Measurements from ENCODE around the gene YPEL5. TPM values are rescaled to one million over a fixed set of nuclear protein-coding genes. Genes with fewer than 3 reads are reported as not detected.

Gene YPEL5
- total RNA-seq, 1 experiment from 2014 or later, result 66.4 TPM

DNA sequence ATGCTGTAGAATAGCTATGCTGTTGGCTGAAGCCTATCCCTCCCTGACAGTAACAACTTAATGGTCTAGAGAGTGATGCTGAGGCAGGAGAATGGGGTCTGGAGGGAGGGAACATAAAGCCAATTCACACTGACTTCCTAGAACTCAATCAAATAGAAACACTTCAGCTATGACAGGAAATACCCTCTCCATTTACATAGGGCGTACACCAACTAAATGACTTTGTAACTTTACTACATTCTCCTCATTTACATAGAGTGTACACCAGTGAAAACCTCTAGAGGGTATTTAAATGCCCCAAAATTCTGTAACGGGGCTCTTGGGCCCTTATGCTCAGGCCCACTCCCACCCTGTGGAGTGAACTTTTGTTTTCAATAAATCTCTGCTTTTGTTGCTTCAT, 41.5 kb downstream of the YPEL5 start:
- Histone ChIP-seq H3K9me3 (ENCODE audit: control insufficient read depth, insufficient read depth, low read depth, low read length) (no peaks in the 10 kb centered on the region), H3K4me1 (ENCODE audit: control insufficient read depth, insufficient read depth, low read length) (no peaks in the 10 kb centered on the region), H3K36me3 (ENCODE audit: control insufficient read depth, insufficient read depth, low read length) (no peaks in the 10 kb centered on the region), H3K4me3 (ENCODE audit: low read depth in 2 of 2, low read length in 2 of 2) (no peak overlapping the region), H3K27ac (ENCODE audit: low read length) (no peak overlapping the region), H3K27me3 (ENCODE audit: control insufficient read depth, insufficient read depth, low read length) (peaks cover 10% of the 10 kb centered on the region)
- TF ChIP-seq, protein P1, sequence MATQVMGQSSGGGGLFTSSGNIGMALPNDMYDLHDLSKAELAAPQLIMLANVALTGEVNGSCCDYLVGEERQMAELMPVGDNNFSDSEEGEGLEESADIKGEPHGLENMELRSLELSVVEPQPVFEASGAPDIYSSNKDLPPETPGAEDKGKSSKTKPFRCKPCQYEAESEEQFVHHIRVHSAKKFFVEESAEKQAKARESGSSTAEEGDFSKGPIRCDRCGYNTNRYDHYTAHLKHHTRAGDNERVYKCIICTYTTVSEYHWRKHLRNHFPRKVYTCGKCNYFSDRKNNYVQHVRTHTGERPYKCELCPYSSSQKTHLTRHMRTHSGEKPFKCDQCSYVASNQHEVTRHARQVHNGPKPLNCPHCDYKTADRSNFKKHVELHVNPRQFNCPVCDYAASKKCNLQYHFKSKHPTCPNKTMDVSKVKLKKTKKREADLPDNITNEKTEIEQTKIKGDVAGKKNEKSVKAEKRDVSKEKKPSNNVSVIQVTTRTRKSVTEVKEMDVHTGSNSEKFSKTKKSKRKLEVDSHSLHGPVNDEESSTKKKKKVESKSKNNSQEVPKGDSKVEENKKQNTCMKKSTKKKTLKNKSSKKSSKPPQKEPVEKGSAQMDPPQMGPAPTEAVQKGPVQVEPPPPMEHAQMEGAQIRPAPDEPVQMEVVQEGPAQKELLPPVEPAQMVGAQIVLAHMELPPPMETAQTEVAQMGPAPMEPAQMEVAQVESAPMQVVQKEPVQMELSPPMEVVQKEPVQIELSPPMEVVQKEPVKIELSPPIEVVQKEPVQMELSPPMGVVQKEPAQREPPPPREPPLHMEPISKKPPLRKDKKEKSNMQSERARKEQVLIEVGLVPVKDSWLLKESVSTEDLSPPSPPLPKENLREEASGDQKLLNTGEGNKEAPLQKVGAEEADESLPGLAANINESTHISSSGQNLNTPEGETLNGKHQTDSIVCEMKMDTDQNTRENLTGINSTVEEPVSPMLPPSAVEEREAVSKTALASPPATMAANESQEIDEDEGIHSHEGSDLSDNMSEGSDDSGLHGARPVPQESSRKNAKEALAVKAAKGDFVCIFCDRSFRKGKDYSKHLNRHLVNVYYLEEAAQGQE (IDR thresholded peaks at IDR 0.05; ENCODE audit: insufficient read depth in 1 of 2, low read depth in 2 of 2, low read length in 1 of 2), result no peak
- TF ChIP-seq, protein P2, sequence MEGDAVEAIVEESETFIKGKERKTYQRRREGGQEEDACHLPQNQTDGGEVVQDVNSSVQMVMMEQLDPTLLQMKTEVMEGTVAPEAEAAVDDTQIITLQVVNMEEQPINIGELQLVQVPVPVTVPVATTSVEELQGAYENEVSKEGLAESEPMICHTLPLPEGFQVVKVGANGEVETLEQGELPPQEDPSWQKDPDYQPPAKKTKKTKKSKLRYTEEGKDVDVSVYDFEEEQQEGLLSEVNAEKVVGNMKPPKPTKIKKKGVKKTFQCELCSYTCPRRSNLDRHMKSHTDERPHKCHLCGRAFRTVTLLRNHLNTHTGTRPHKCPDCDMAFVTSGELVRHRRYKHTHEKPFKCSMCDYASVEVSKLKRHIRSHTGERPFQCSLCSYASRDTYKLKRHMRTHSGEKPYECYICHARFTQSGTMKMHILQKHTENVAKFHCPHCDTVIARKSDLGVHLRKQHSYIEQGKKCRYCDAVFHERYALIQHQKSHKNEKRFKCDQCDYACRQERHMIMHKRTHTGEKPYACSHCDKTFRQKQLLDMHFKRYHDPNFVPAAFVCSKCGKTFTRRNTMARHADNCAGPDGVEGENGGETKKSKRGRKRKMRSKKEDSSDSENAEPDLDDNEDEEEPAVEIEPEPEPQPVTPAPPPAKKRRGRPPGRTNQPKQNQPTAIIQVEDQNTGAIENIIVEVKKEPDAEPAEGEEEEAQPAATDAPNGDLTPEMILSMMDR (IDR thresholded peaks at IDR 0.05), result no peak
- TF ChIP-seq SIN3A (IDR thresholded peaks at IDR 0.05; ENCODE audit: borderline replicate concordance, insufficient read depth, low read depth, low read length), result no peak
- TF ChIP-seq TCF7L2 (IDR thresholded peaks at IDR 0.05; ENCODE audit: low read depth, low read length), result no peak
- TF ChIP-seq POLR2AphosphoS5 (IDR thresholded peaks at IDR 0.05; ENCODE audit: low read depth, low read length), result no peak
- BruUV-seq (replicated peaks), result no TSS peak
- POLR2A ChIA-PET, result interaction anchor here (0.6 kb wide), 1 partner anchor 211 kb away, joined by 4 read pairs; no protein-coding TSS in a partner anchor
- in situ Hi-C loops (cut with HindIII; ENCODE audit: low pct_unique_long_range_greater_than_20kb, low sequenced_read_pairs), result no loop called here
- CTCF ChIA-PET, result no interaction called here
- DNase-seq (ENCODE audit: low read depth, low spot score) (no peak), ATAC-seq (no peak)
- intact Hi-C loops (cut with micrococcal nuclease; ENCODE audit: unreplicated experiment), result no loop called here

DNA sequence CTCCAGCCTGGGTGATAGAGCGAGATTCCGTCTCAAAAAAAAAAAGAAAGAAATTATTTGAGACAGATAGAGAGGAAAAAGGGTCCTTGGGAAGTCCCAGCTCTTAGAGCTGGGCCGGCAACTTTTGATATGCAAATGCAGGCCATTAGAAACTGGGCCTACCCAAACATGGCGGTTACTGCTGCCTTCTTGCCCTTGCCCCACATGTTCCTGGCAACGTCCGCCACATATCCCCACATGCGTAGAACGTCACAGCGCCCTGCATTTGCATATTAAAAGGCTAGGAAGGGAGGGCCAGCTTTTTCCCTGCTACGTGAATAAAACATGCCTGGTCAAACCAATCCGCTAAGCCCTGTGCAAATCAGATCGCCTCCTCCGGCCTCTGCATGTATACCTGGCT, 43.8 kb downstream of the YPEL5 start:
- DNase-seq (ENCODE audit: low read depth, low spot score) (no peak), ATAC-seq (no peak)
- intact Hi-C loops (cut with micrococcal nuclease; ENCODE audit: unreplicated experiment), result no loop called here
- in situ Hi-C loops (cut with HindIII; ENCODE audit: low pct_unique_long_range_greater_than_20kb, low sequenced_read_pairs), result no loop called here
- no peaks in the 10 kb centered on the region for H3K36me3 ChIP-seq (ENCODE audit: control insufficient read depth, insufficient read depth, low read length)
- POLR2A ChIA-PET, result no interaction called here
- H3K27ac ChIP-seq (ENCODE audit: low read length), result no peak overlapping the region
- CTCF ChIA-PET, result interaction anchor here (1.0 kb wide), 1 partner anchor 21 kb away, joined by 4 read pairs; no protein-coding TSS in a partner anchor
- no peak overlapping the region for H3K4me3 ChIP-seq (ENCODE audit: low read depth in 2 of 2, low read length in 2 of 2)
- no peaks in the 10 kb centered on the region for H3K4me1 ChIP-seq (ENCODE audit: control insufficient read depth, insufficient read depth, low read length)
- H3K27me3 ChIP-seq (ENCODE audit: control insufficient read depth, insufficient read depth, low read length), result peaks cover 8% of the 10 kb centered on the region; the same call in 1 of the 2 replicates
- no peaks in the 10 kb centered on the region for H3K9me3 ChIP-seq (ENCODE audit: control insufficient read depth, insufficient read depth, low read depth, low read length)
- BruUV-seq (replicated peaks), result no TSS peak
- TF ChIP-seq SIN3A (IDR thresholded peaks at IDR 0.05; ENCODE audit: borderline replicate concordance, insufficient read depth, low read depth, low read length), result no peak
- no peak for TF ChIP-seq TCF7L2 (IDR thresholded peaks at IDR 0.05; ENCODE audit: low read depth, low read length)
- TF ChIP-seq, protein P2 (IDR thresholded peaks at IDR 0.05), result no peak
- TF ChIP-seq, protein P1 (IDR thresholded peaks at IDR 0.05; ENCODE audit: insufficient read depth in 1 of 2, low read depth in 2 of 2, low read length in 1 of 2), result no peak
- no peak for TF ChIP-seq POLR2AphosphoS5 (IDR thresholded peaks at IDR 0.05; ENCODE audit: low read depth, low read length)

All from Panc1 (cell line).